IMR-90 (cell line): ENCODE results near the gene CPTP. TPM values are rescaled to one million over a fixed set of nuclear protein-coding genes. Genes with fewer than 3 reads are reported as not detected.

Experiments
- ATAC-seq: fragments of 200-7000 bp; cut with Tn5 transposase; 2 replicates; pipeline ENCODE4 v1.9.1; 2020; ENCODE audit warnings: low read depth, mild to moderate bottlenecking, moderate library complexity
- BruUV-seq: library from RNA; stranded (reverse); fragments of 400-500 nt; replicated peaks from 2 replicates; lab custom pipeline; 2021; lab: Mats Ljungman, UMichigan
- CTCF ChIA-PET: fragments of 300-600 bp; formaldehyde crosslinking; extraction: SDS; loops from one replicate; lab custom pipeline; 2021; ENCODE audit warnings: antibody characterized with exemption; lab: Yijun Ruan, JAX
- POLR2A ChIA-PET: fragments of 300-600 bp; sonication (Branson Sonifier 250); formaldehyde crosslinking; loops from one replicate; lab custom pipeline; 2022; ENCODE audit warnings: antibody characterized with exemption; ENCODE audit not compliant: unreplicated experiment; lab: Charles Lee
- DNase-seq: peaks from one replicate; pipeline ENCODE4 v3.0.0; 2013
- H2AFZ ChIP-seq: replicated peaks from 2 replicates; pipeline ENCODE3; 2013; ENCODE audit warnings: low read length, mild to moderate bottlenecking; ENCODE audit not compliant: poor library complexity
- H2AK5ac ChIP-seq: 2 replicates; pipeline ENCODE4 v1.6.1; 2013; ENCODE audit warnings: low read depth, low read length, inconsistent platforms
- H2AK9ac ChIP-seq: replicated peaks from 2 replicates; pipeline ENCODE3; 2013; ENCODE audit warnings: mild to moderate bottlenecking, low read depth, low read length, moderate library complexity; ENCODE audit not compliant: poor library complexity
- H2BK120ac ChIP-seq: 2 replicates; pipeline ENCODE4 v1.6.1; 2013; ENCODE audit warnings: low read depth, low read length, inconsistent platforms
- H2BK15ac ChIP-seq: 3 replicates; pipeline ENCODE4 v1.6.1; 2013; ENCODE audit warnings: low read depth, low read length, inconsistent platforms
- H2BK20ac ChIP-seq: 2 replicates; pipeline ENCODE4 v1.6.1; 2013; ENCODE audit warnings: low read depth, mild to moderate bottlenecking, inconsistent platforms, low read length, moderate library complexity
- H2BK5ac ChIP-seq: 2 replicates; pipeline ENCODE4 v1.6.1; 2013; ENCODE audit warnings: mild to moderate bottlenecking, low read depth, low read length, inconsistent platforms; ENCODE audit not compliant: poor library complexity, severe bottlenecking
- H3K14ac ChIP-seq: replicated peaks from 2 replicates; pipeline ENCODE4 v1.6.1; 2013; ENCODE audit warnings: low read depth, low read length, inconsistent platforms
- H3K18ac ChIP-seq: 2 replicates; pipeline ENCODE4 v1.6.1; 2013; ENCODE audit warnings: low read depth, low read length, control low read depth
- H3K23ac ChIP-seq: 2 replicates; pipeline ENCODE4 v1.6.1; 2013; ENCODE audit warnings: low read depth, low read length, inconsistent platforms
- H3K27ac ChIP-seq: 2 replicates; pipeline ENCODE4 v1.5.1; 2013; ENCODE audit warnings: mild to moderate bottlenecking, control low read depth, low read length; ENCODE audit not compliant: insufficient read depth
- H3K27me3 ChIP-seq: 2 replicates; pipeline ENCODE4 v1.6.1; 2013; ENCODE audit warnings: low read length; ENCODE audit not compliant: control insufficient read depth, insufficient read depth
- H3K36me3 ChIP-seq: 2 replicates; pipeline ENCODE4 v1.6.1; 2013; ENCODE audit warnings: low read length, mixed read lengths; ENCODE audit not compliant: control insufficient read depth, insufficient read depth
- H3K4ac ChIP-seq: 2 replicates; pipeline ENCODE4 v1.6.1; 2013; ENCODE audit warnings: low read depth, low read length, inconsistent platforms
- H3K4me1 ChIP-seq: 2 replicates; pipeline ENCODE4 v1.6.1; 2013; ENCODE audit warnings: low read length, mixed read lengths; ENCODE audit not compliant: control insufficient read depth, insufficient read depth
- H3K4me2 ChIP-seq: 2 replicates; pipeline ENCODE4 v1.6.1; 2013; ENCODE audit warnings: low read depth, mild to moderate bottlenecking, control low read depth, low read length, moderate library complexity
- H3K4me3 ChIP-seq: 2 replicates; pipeline ENCODE4 v1.5.1; 2013; ENCODE audit warnings: low read depth, mild to moderate bottlenecking, control low read depth, low read length, moderate library complexity; ENCODE audit not compliant: insufficient read depth
- H3K56ac ChIP-seq: 2 replicates; pipeline ENCODE4 v1.6.1; 2013; ENCODE audit warnings: low read length, inconsistent platforms; ENCODE audit not compliant: insufficient read depth; ENCODE audit errors: extremely low read depth
- H3K79me1 ChIP-seq, 2 experiments: 2 replicates each; pipeline ENCODE4 v1.6.1; 2013; ENCODE audit warnings: low read length in 2 of 2, inconsistent platforms in 1 of 2, low read depth in 1 of 2
- H3K9ac ChIP-seq: 2 replicates; pipeline ENCODE4 v1.6.1; 2013; ENCODE audit warnings: low read depth, low read length, control low read depth
- H3K9me1 ChIP-seq: 2 replicates; pipeline ENCODE4 v1.6.1; 2013; ENCODE audit warnings: low read length, inconsistent platforms; ENCODE audit not compliant: insufficient read depth
- H3K9me3 ChIP-seq: 2 replicates; pipeline ENCODE4 v1.6.1; 2013; ENCODE audit warnings: low read length; ENCODE audit not compliant: control insufficient read depth, insufficient read depth
- H4K20me1 ChIP-seq: 2 replicates; pipeline ENCODE4 v1.6.1; 2013; ENCODE audit warnings: low read length, inconsistent platforms; ENCODE audit not compliant: insufficient read depth
- H4K5ac ChIP-seq: 2 replicates; pipeline ENCODE4 v1.6.1; 2013; ENCODE audit warnings: mild to moderate bottlenecking, low read depth, low read length, control low read depth
- H4K8ac ChIP-seq, 2 experiments: 2 replicates each; pipeline ENCODE4 v1.6.1; 2013; ENCODE audit warnings: low read depth in 2 of 2, low read length in 2 of 2, control low read depth in 1 of 2, inconsistent platforms in 1 of 2
- H4K91ac ChIP-seq: 2 replicates; pipeline ENCODE4 v1.6.1; 2013; ENCODE audit warnings: low read depth, low read length, inconsistent platforms; ENCODE audit not compliant: insufficient read depth
- BHLHE40 ChIP-seq: fragments of 150-350 bp; IDR thresholded peaks from 2 replicates; pipeline ENCODE4 v1.6.1; 2016; ENCODE audit warnings: mild to moderate bottlenecking, low read depth, low read length
- CEBPB ChIP-seq: IDR thresholded peaks from 2 replicates; pipeline ENCODE4 v1.6.1; 2012; ENCODE audit warnings: low read depth, low read length, improper control_type of control experiment
- CTCF ChIP-seq: conservative IDR thresholded peaks from 2 replicates; pipeline ENCODE4 v1.5.1; 2012; ENCODE audit warnings: mild to moderate bottlenecking, low read depth, low read length, improper control_type of control experiment
- ELK1 ChIP-seq: fragments of 150-350 bp; IDR thresholded peaks from 2 replicates; pipeline ENCODE4 v1.6.1; 2016; ENCODE audit warnings: low read depth, mild to moderate bottlenecking, low read length, moderate library complexity, borderline replicate concordance
- MAZ ChIP-seq: IDR thresholded peaks from 2 replicates; pipeline ENCODE4 v1.6.1; 2012; ENCODE audit warnings: low read depth, mild to moderate bottlenecking, low read length, improper control_type of control experiment, moderate library complexity, borderline replicate concordance
- MXI1 ChIP-seq: IDR thresholded peaks from 2 replicates; pipeline ENCODE4 v1.6.1; 2012; ENCODE audit warnings: low read depth, mild to moderate bottlenecking, low read length, moderate library complexity, borderline replicate concordance
- WGBS, 2 experiments: methylation state at CpG; one replicate each; pipeline versions ENCODE4 v1.1.5 to v1.1.7; 2013; ENCODE audit warnings: missing lambda C conversion rate in 2 of 2; ENCODE audit not compliant: insufficient read length in 1 of 2; ENCODE audit errors: extremely low coverage in 2 of 2; 5-methylcytosine and 5-hydroxymethylcytosine counted together
- dilution Hi-C: fragments of 300-500 bp; cut with HindIII; formaldehyde crosslinking; loops from one replicate; pipeline ENCODE4 v1.14.3; 2018; ENCODE audit warnings: low sequenced_read_pairs; ENCODE audit not compliant: unreplicated experiment
- in situ Hi-C: fragments of 300-500 bp; cut with MboI; formaldehyde crosslinking; loops from 3 replicates; pipeline ENCODE4 v1.14.3; 2019; ENCODE audit warnings: low sequenced_read_pairs, inconsistent platforms, mixed read lengths
- intact Hi-C: fragments of 100-400 bp; cut with micrococcal nuclease; formaldehyde crosslinking; loops from 2 replicates; pipeline ENCODE4 v1.10.0; 2022
- polyA plus RNA-seq, 3 experiments: library from polyadenylated mRNA; depleted of rRNA; stranded (reverse); fragments of >200 nt; gene quantifications; 2 replicates each; pipeline ENCODE4 v1.2.3, GENCODE V29; 2012; ENCODE audit warnings: low replicate concordance in 1 of 3
- total RNA-seq: library from RNA; depleted of rRNA; stranded (reverse); fragments of >200 nt; gene quantifications from 2 replicates; pipeline ENCODE4 v1.2.3, GENCODE V29; 2012

CPTP gene
- total and polyA plus RNA-seq, 2 of the 4 experiments (the other 2 are of a cell fraction) = 2.7 to 12.1 TPM

- Histone ChIP-seq H4K8ac (no peak overlapping the region), H3K9me1 (peaks cover 3% of the 10 kb centered on the region), H2AFZ (no peak overlapping the region), H4K91ac (no peak overlapping the region), H2BK120ac (no peak overlapping the region), H3K4me1 (no peaks in the 10 kb centered on the region), H2BK5ac (no peak overlapping the region), H3K4ac (no peak overlapping the region), H3K4me3 (no peak overlapping the region), H2AK9ac (no peak overlapping the region), H3K9me3 (no peaks in the 10 kb centered on the region), H3K9ac (no peak overlapping the region), H2BK15ac (no peak overlapping the region), H2AK5ac (no peak overlapping the region), H2BK20ac (no peak overlapping the region), H3K27me3 (no peaks in the 10 kb centered on the region), H3K36me3 (peaks cover 30% of the 10 kb centered on the region), H3K56ac (no peak overlapping the region), H4K20me1 (peaks cover 12% of the 10 kb centered on the region), H3K14ac (no peak overlapping the region), H3K27ac (no peak overlapping the region), H3K18ac (no peak overlapping the region), H3K4me2 (no peak overlapping the region), H4K5ac (no peak overlapping the region), H3K23ac (no peak overlapping the region), H3K79me1 (peaks cover 2 to 5% of the 10 kb centered on the region in 2 experiments; a peak in 2 of 4 replicates)
- ATAC-seq = no peak
- TF ChIP-seq MAZ (no peak), MXI1 (no peak), ELK1 (no peak), BHLHE40 (no peak), CEBPB (no peak), CTCF (no peak)
- intact Hi-C loops = no loop called here
- no peak for DNase-seq
- no TSS peak for BruUV-seq
- dilution Hi-C loops = no loop called here
- ChIA-PET POLR2A (no interaction called here), CTCF (no interaction called here)
- in situ Hi-C loops = no loop called here
- WGBS, 2 experiments = 49% methylated on average over 8 of the region's 11 CpGs; no CpG with 5 or more reads in 1 of the 2 experiments
Observed at GRCh38 chr1:1334835-1335234, 10.2 kb downstream of the CPTP start.
